ENCODE data around the gene MTNR1A. TPM values are rescaled to one million over a fixed set of nuclear protein-coding genes. Genes with fewer than 3 reads are reported as not detected.
A peak's percentile ranks its signal among the peaks of the same experiment; 100 is the strongest.

The MTNR1A gene
- total RNA-seq, 1 donor from 2014 or later, result 0.98 TPM

DNA sequence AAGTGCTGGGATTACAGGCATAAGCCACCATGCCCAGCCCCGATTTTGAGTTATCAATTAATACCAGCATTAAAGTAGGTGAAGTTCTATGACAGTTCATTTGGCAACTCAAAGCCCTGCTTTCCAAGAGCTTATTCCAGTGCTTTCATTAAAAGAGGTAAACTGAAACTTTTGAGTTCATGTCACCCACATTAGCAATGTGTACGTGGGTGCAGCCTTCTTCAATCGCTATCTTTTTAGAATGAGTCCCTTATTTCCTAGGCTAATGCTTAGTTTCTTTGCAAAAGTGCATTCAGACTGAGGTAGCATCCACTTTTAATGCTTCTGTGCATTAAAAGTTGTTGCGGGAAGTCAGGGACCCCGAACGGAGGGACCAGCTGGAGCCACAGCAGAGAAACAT lies 26.1 kb upstream of the MTNR1A start:
- no peak overlapping the region for H3K4me3 Mint-ChIP-seq
- H3K36me3 Mint-ChIP-seq (ENCODE audit: low read depth), result peaks cover 28% of the 10 kb centered on the region
- peaks cover 16% of the 10 kb centered on the region for H3K4me1 Mint-ChIP-seq
- no peak for DNase-seq (ENCODE audit: low read depth, low spot score)
- no peak overlapping the region for H3K27ac Mint-ChIP-seq (ENCODE audit: unreplicated experiment)
- H3K27me3 Mint-ChIP-seq (ENCODE audit: low read depth), result no peaks in the 10 kb centered on the region
- peaks cover 9% of the 10 kb centered on the region for H3K9me3 Mint-ChIP-seq
- TF ChIP-seq, protein P1, sequence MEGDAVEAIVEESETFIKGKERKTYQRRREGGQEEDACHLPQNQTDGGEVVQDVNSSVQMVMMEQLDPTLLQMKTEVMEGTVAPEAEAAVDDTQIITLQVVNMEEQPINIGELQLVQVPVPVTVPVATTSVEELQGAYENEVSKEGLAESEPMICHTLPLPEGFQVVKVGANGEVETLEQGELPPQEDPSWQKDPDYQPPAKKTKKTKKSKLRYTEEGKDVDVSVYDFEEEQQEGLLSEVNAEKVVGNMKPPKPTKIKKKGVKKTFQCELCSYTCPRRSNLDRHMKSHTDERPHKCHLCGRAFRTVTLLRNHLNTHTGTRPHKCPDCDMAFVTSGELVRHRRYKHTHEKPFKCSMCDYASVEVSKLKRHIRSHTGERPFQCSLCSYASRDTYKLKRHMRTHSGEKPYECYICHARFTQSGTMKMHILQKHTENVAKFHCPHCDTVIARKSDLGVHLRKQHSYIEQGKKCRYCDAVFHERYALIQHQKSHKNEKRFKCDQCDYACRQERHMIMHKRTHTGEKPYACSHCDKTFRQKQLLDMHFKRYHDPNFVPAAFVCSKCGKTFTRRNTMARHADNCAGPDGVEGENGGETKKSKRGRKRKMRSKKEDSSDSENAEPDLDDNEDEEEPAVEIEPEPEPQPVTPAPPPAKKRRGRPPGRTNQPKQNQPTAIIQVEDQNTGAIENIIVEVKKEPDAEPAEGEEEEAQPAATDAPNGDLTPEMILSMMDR (conservative IDR thresholded peaks at IDR 0.05), result no peak

DNA sequence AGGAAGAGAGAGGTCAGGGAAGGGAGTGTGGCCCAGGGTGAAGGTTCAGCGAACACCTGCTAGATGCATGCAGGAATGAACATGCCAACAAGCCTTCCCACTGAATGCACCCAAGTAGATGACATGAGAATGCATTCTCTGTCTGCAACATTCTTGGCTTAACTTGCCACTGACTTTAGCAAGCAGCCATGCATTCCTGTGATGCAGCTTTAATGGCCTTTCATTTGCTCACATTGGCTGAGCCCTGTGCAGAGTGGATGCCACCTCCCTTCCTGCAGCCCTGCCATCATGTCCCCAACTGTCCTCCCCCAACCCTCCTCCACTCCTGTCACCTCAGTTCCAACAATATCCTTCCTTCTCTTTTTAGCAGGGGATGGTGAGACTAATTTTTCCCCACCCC lies 25.3 kb upstream of the MTNR1A start:
- no peak overlapping the region for H3K27ac Mint-ChIP-seq (ENCODE audit: unreplicated experiment)
- H3K36me3 Mint-ChIP-seq (ENCODE audit: low read depth), result peaks cover 25% of the 10 kb centered on the region
- no peaks in the 10 kb centered on the region for H3K27me3 Mint-ChIP-seq (ENCODE audit: low read depth)
- H3K4me3 Mint-ChIP-seq, result no peak overlapping the region
- H3K4me1 Mint-ChIP-seq, result peaks cover 15% of the 10 kb centered on the region
- H3K9me3 Mint-ChIP-seq, result peaks cover 11% of the 10 kb centered on the region
- TF ChIP-seq, protein P1 (conservative IDR thresholded peaks at IDR 0.05), result no peak
- DNase-seq (ENCODE audit: low read depth, low spot score), result no peak

DNA sequence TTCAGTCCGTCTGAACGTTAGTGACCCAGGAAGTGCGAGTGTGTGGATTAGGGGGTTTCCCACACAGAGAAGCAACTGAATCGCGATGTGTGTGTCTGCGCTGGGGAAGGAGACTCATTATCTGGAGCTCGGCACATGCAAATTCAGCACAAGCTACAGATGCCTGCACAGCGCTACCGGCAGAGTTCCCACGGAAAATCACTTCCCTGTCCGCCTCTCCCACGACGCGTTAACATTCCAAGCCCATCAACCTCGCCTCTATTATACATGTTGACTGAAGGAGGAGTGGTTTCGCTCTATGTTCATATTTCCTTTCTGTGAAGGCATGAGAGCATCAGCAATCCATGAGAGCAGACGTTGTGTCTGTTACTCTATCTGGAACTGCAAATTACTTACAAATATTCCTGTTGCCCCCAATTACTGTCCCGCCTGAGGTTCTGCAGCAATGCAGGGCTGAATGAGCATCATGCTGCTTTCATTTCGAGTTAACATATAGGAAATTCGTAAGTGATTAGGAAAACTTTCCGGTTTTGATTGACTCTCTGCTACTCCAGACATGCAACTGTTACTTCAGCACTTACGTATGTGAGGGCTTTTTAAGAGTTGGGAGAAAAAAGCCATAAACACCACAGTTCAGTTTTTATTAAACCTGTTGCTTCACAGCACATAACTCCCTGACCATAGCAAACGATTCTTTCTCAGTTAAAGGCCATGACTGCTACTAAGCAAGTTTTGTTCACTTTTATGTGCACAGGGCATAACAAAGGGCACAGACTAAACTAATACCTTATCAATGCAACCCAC lies 15.0 kb upstream of the MTNR1A start:
- Mint-ChIP-seq H3K36me3 (ENCODE audit: low read depth) (no peaks in the 10 kb centered on the region), H3K27me3 (ENCODE audit: low read depth) (no peaks in the 10 kb centered on the region), H3K9me3 (no peaks in the 10 kb centered on the region), H3K27ac (ENCODE audit: unreplicated experiment) (no peak overlapping the region), H3K4me3 (no peak overlapping the region), H3K4me1 (peaks cover 19% of the 10 kb centered on the region)
- TF ChIP-seq, protein P1 (conservative IDR thresholded peaks at IDR 0.05), result no peak
- no peak for DNase-seq (ENCODE audit: low read depth, low spot score)

DNA sequence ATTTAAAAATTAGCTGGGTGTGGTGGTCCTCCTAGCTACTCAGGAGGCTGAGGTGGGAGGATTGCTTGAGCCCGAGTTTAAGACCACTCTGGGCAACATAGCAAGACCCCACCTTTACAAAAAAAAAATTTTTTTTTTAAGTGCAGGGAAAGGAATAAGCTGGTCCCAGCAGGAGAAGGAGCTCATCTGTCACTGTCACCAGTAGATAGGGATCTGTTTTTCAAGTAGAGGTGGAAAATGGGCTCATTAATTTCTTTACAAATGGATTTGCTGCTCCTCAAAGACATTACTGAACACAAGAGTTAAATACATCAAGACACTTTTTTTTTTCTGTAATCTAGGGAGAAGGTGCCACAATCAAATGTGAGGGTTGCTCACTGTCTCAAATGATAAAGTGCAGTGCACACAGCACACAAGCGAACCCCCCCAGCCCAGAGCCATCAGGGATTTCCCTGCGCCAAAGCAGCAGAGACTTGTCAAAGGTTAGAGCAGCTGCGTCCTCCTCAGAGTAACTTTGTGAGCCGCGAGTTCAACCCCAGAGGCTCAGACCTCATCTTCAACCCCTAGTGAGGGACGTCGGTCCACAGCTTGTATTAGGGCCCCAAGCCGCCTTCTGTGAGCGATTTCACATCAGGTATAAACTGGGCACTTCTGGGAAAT lies 14.3 kb upstream of the MTNR1A start:
- H3K27ac Mint-ChIP-seq (ENCODE audit: unreplicated experiment), result peak overlapping the region; percentile 22
- no peak for DNase-seq (ENCODE audit: low read depth, low spot score)

GRCh38 chr4:186566068-186566467 lies 10.7 kb upstream of the MTNR1A start:
- no peaks in the 10 kb centered on the region for H3K36me3 Mint-ChIP-seq (ENCODE audit: low read depth)
- no peaks in the 10 kb centered on the region for H3K27me3 Mint-ChIP-seq (ENCODE audit: low read depth)
- DNase-seq (ENCODE audit: low read depth, low spot score), result no peak
- TF ChIP-seq, protein P1 (conservative IDR thresholded peaks at IDR 0.05), result no peak
- H3K4me1 Mint-ChIP-seq, result peaks cover 13% of the 10 kb centered on the region
- H3K9me3 Mint-ChIP-seq, result no peaks in the 10 kb centered on the region
- no peak overlapping the region for H3K4me3 Mint-ChIP-seq
- no peak overlapping the region for H3K27ac Mint-ChIP-seq (ENCODE audit: unreplicated experiment)

More for the DNA sequence above, 14.3 kb upstream of the MTNR1A start:
- peaks cover 19% of the 10 kb centered on the region for H3K4me1 Mint-ChIP-seq
- no peaks in the 10 kb centered on the region for H3K9me3 Mint-ChIP-seq
- H3K27me3 Mint-ChIP-seq (ENCODE audit: low read depth), result no peaks in the 10 kb centered on the region
- no peak overlapping the region for H3K4me3 Mint-ChIP-seq
- H3K36me3 Mint-ChIP-seq (ENCODE audit: low read depth), result no peaks in the 10 kb centered on the region
- TF ChIP-seq, protein P1 (conservative IDR thresholded peaks at IDR 0.05), result no peak

All from neural crest cell (in vitro differentiated cells).